SK-N-DZ (cell line): ENCODE data around the gene VPS37C.
A peak's percentile ranks its signal among the peaks of the same experiment; 100 is the strongest.

Experiments
- DNase-seq: peaks from one replicate; pipeline ENCODE4 v3.0.0-alpha.2; 2015; ENCODE audit warnings: low spot score

VPS37C gene

DNA sequence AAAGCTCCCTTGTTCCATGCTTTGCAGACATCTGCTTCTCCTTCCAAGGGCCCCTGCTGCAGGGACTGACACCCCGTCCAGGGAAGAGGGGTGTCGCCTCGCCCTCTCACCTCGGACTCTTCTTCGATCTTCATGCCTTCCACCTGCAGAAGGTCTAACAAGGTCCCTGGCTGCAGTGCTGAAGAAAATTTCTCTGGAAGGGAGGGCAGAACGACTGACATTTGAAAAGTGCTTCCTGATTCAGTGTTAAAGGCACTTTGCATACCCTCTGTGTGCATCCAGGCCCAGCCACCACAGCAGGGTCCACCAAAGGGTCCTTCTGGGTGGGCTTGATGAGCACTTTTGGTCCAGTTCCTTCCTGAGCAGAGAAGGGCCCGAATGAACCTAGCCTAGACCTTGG is 28.1 kb downstream of the VPS37C start:
- DNase-seq: no peak

GRCh38 chr11:61132646-61133045 is 28.6 kb downstream of the VPS37C start:
- no peak for DNase-seq

- DNase-seq: no peak
Measured at GRCh38 chr11:61131998-61132555, 29.1 kb downstream of the VPS37C start.

DNA sequence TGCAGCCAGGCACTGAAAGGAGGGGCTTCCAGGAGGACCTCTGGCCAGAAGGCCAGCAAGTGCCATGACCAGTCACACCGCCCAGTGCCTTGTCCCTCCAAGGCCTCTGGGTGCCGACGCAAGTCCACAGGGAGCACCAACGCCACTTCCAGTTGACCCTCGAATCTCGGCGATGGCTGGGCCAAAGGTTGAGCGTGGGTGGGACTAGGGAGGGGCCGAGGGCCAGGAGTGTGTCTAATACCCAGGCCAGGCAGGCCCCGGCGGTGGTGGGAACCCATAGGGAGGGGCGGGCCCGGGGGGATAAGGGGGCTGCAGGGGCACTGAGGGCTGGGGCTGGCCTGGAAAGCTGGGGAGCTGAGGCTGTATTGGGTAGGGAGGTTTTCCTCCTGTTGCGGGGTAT is 29.6 kb downstream of the VPS37C start:
- no peak for DNase-seq

GRCh38 chr11:61131186-61131585 is 30.0 kb downstream of the VPS37C start:
- no peak for DNase-seq

GRCh38 chr11:61129639-61130523 is 31.3 kb downstream of the VPS37C start:
- peak; percentile 88 for DNase-seq

DNA sequence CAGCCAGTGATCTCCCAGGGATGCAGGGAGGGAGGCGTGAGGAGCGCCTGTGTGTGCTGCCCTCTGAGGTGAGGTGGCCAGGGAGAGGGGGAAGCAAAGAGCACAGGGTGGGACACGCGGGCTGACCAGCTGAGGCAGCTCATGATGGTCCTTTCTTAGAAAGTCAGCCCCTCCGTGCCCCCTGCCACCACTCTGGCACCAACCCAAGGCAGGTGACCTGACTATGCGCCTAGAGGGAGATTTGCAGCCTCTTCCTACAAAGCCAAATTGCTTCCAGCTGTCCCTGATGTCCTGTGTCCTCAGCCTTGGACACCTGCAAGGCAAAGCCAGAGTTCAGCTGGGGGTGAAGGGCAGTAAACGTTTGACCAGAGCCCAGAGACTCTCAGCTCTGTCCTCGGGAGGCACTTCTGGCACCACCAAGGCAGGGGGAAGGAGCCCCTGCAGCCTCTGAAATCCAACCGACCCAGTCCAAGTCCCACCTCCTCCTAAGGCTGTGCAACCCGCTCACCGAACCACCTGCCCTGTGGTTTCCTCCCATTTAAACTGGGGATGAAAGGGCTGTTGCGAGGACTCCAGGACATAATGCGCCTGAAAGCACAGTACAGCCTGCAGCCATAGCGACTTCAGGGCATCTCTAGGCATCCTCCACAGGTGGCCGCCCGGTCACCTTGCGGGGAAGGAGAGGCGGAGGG is 32.1 kb downstream of the VPS37C start:
- DNase-seq: no peak

- DNase-seq: no peak
Measured at GRCh38 chr11:61127991-61128390, 33.2 kb downstream of the VPS37C start.

GRCh38 chr11:61126256-61126655 is 35.0 kb downstream of the VPS37C start:
- no peak for DNase-seq

GRCh38 chr11:61125310-61125684 is 35.9 kb downstream of the VPS37C start:
- peak; percentile 67 for DNase-seq

- no peak for DNase-seq
Measured at GRCh38 chr11:61124574-61125309, 36.5 kb downstream of the VPS37C start.

DNA sequence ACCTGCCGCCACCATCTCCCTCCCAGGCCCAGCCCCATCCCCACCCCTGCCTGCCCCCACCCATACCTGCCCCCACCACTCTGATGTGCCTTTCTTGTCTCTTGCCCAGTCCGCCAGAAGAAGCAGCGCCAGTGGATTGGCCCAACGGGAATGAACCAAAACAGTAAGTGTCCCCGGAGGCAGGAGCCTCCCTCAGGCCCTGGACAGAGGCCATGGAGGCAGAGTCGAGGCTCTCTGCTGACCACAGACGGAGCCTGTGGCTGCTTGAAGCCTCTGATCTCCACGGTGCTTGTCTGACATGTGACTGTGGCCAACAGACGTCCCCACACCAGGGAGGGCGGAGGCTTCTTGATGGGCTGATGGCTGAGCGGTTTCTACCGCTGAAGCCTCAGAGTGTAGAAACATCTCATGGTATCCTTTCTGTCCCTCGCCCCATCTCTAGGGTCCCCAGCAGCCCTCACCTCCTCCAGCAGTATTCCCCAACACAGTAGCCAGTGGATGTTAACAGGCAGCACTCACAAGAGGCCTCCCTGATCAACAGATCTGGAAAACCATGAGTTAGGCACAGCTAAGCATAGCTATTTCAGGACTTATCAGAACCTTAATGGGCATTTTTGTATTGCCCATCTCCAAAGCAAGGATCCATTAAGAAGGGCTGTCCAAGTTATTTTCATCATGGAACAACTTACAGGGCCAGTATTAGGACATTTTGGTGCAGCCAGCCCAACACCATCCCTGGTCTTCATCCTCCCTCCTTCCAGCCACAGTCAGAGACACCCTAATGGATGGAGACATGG is 37.3 kb downstream of the VPS37C start:
- no peak for DNase-seq

- DNase-seq: no peak
Measured at GRCh38 chr11:61122761-61123160, 38.5 kb downstream of the VPS37C start.

GRCh38 chr11:61121917-61122316 is 39.3 kb downstream of the VPS37C start:
- no peak for DNase-seq

GRCh38 chr11:61121192-61121831 is 39.9 kb downstream of the VPS37C start:
- no peak for DNase-seq

DNA sequence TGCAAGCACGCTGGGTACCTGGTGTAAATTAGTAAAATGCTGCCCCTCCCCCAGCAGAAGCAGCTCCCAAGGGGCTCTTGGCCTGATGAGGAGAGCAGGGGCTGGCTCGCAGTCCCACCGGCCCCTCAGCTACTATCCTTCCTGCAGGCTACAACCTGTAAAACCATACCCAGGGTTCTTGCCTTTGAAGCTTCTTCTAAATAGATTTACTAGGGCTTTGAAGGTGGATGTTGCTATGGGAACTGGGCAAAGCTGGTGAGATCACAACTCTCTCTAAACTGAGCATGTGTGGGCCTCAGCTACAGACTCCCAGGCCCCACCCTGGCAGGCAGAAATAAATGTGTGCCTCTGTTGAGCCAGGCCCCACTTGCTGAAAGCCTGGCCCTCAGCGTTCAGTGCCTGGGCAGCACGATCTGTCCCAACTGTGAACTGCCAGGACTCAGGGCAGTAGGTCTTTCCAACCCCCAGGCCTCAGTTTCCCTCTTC is 40.5 kb downstream of the VPS37C start:
- peak; percentile 42 for DNase-seq

DNA sequence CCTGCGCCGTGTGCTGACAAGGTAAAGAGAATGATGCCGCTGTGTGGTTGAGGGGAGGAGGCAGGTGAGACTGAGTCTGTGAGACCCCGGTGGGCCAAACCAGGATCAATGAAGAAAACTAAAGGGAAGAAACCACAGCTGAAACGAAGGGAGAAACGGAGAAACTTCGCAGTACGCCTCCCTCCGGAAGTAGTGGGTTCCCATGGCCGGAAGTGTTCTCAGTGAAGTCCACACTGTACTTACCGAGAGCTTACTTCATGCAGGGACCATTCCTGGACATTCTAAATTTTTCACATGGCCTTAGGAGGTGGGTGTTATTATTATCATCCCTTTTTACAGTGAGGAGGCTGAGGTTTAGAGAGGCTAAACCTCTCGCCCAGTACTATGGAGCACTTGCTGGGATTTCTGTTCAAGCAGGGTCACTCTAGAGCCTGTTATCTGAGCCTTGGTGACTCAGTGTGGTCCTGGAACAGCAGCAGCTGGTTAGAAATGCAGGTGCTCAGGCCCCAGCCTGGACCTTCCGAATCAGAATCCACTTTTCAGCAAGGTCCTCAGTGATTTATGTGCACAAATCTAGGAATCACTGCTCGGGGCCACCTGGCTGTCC is 41.0 kb downstream of the VPS37C start:
- DNase-seq: no peak

DNA sequence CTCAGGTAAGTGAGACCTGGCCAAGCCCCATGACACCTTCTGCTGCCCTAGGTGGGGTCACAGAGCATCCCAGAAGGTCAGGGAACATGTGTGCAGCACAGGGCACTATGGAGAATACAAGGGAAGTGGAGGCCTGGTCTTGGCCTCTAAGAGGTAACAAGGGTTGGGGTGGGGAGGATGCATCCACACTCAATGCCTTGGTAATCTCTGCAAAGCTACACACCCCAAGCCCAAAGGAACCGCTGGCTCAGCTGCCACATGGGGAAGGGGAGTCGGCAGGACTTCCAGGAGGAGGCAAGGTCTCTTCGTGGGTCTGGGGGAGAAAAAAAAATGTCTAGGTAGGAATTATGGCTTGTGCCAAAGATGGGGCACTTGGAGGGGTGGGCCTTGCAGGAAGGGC is 41.7 kb downstream of the VPS37C start:
- DNase-seq: no peak

- no peak for DNase-seq
Measured at GRCh38 chr11:61119055-61119454, 42.2 kb downstream of the VPS37C start.

DNA sequence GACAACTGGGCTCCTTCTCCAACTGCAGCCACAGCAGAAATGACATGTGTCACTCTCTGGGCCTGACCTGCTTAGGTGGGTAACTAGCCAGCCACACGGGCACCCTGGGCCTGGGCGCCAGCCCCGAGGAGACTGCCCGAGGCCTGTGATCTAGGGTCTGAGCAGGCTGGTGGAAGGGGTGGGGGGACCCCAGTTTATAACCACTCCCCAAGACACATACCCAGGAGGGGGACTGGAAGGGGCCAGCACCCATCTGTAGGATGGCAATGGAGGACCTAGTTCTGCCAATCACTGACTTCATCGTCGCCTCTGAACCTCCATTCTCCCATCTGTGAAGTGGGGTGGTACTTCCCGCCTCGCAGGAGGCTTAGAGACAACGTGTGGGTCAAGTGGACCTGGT is 42.8 kb downstream of the VPS37C start:
- DNase-seq: no peak
